OCI-LY7 (cell line): ENCODE results near the gene TP63.

Source experiments
- CTCF ChIP-seq: fragments of 200-600 bp; sonication (generic); conservative IDR thresholded peaks from 2 replicates; pipeline ENCODE4 v1.5.1; 2014; ENCODE audit warnings: mild to moderate bottlenecking, antibody characterized with exemption, low read length, moderate library complexity, mixed read lengths
- EZH2phosphoT487 ChIP-seq: fragments of 200-600 bp; sonication (generic); IDR thresholded peaks from 2 replicates; pipeline ENCODE4 v1.6.1; 2018; ENCODE audit warnings: low read depth, borderline replicate concordance, mild to moderate bottlenecking, mixed run types, antibody characterized with exemption, low read length, moderate library complexity, mixed read lengths

GRCh38 chr3:189803254-189803653, 172.1 kb downstream of the TP63 start:
- no peak for TF ChIP-seq CTCF
- TF ChIP-seq EZH2phosphoT487: no peak
